DMS53 (cell line): ENCODE measurements around the gene KIAA1671.

Experiments used
- DNase-seq: peaks from one replicate; lab custom pipeline; 2025; lab: John Stamatoyannopoulos, UW

Gene KIAA1671

DNA sequence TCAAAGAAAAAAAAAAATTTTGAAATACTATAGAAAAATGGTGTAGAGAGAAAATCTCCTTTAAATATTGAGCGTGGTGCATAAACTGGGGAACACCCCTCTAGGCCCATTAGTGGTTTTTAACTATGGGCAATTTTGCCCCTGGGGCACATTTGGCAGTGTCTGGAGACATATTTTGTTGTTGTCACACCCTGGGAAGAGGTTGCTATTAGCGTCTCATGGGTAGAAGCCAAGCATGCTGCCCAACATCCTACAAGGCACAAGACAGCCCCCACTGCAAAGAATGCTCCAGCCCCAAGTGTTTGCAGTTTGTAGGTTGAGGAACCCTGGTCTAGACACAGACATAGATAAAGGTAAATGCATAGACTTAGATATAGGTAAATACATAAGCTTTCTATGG is 92.6 kb downstream of the KIAA1671 start:
- no peak for DNase-seq

DNA sequence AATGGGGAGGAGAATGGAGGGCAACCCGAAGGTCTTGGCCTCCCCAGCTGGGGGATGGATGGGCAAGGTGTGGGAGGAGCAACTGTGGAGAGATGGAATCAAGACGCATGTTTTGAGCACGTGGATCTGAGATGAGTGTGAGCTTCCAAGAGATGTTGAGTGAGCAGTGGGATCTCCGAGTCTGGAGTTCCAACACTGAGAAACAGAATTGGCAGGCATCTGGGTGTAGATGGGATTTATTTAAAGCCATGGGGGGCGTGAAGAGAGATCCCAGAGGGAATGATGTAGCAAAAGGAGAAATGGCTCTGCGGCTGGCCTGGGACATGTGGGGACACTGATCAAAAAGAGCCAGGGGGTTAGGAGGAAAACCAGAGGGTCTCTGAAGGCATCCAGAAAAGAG is 95.6 kb downstream of the KIAA1671 start:
- no peak for DNase-seq

DNA sequence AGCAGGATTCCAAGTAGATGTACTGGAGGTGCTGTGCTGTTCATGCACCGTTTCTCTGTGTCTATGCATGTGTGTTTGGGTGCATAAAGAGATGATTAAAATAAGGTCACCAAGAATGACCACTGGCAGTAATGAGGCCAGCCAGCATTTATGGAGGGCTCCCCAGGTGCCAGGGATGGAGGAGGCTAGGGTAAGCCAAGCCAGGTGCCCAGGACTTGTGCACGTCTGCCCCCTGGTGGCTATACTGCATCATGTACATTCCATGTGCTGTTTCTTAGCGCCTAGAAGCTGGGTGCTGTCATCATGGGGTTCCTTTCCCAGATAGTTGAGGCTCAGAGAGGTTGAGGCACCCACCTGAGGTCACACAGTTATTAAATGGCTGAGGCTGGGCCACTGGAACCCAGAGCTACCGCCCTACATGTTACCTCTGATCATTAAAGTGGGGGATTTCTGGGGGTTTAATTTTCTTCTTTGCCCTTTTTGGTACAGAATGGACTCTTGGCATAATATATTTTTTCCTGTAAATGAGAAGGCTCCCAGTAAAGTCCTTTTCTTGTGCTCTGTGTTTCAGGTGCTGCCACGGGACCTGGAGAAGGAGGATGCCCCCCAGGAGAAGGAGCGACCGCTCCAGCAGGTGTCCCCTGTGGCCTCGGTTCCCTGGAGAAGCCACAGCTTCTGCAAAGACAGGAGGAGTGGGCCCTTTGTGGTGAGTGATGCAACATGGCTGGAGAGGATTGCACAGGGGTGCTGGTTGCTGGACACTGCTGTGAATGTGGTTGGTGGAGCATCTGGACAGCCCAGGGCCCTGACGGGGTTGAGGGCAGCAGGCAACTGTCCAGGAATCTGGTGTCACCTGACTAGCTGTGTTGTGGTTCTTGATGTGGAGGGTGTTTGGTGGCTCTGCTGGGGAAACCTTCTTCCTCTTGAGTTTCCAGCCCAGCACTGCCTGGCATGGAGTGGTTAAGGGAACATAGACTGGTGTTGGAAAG is 96.4 kb downstream of the KIAA1671 start:
- DNase-seq = peak; percentile 59

DNA sequence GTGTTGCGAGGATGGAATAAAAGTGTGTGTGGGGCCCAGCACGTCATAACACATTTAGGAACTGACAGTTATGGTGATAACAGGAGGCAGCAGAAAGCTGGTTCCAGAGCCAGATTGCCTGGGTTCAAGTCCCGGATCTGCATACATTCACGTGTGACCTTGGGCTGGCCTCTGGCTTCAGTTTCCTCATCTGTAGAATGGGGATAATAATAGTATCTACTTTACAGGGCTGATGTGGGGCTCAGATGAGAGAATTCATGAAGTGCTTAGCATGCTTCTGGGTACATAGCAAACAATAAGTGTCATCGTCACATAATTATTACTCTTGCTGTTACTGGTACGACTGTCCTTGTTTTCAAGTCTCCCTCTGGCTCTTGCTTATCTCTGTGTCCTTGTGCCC is 97.3 kb downstream of the KIAA1671 start:
- no peak for DNase-seq

GRCh38 chr22:25050566-25050965 is 98.0 kb downstream of the KIAA1671 start:
- no peak for DNase-seq

DNA sequence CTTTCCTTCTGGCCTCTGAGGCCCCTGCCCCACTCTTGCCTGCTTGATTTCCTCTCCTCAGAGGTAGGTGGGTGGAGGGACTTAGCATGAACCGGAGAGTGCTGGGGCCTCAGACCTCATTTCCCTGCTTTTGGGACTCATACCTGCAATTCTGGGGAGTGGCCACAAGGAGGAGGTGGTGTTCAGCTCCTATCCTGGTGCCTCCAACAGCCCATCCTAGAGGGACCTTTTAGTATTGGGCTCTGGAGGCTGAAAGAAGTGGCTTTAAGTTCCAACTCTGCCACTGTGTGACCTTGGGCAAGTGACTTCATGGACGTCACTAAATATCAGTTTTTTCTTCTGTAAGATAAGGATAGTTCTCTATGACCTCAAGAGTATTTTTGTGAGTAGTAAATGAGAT is 98.6 kb downstream of the KIAA1671 start:
- DNase-seq = no peak

DNA sequence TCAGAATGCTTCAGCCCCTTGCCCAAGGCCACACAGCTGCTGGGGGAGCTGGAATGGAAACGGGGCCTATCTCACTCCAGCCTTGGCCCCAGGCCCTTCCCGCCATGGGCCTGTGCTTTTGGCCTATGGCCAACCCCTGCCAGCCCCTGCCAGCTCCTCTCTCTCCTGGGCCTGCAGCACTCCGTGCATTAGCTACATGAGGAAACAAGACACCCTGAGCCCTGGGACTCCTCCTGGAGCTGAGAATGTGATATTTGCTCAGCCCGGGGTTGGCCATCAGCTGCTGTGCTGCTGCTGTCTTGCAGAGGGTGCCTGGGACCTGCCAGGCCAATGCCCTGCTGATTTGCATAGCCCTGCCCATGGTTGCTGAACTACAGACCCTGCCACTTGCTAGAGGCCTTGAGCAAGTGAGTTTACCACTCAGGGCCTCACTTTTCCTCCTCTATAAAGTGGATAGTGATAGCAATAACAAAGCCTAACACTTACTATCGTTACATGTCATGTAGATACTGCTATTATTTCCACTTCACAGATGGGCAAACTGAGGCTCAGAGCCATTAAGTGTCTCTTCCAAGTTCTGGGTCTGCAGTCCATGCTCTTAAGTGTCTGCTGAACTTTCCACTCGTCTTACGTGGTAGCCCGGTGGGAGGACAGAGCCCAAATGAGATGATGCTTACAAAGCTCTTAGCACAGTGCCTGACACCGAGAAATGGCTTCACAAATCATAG is 99.6 kb downstream of the KIAA1671 start:
- DNase-seq = no peak

DNA sequence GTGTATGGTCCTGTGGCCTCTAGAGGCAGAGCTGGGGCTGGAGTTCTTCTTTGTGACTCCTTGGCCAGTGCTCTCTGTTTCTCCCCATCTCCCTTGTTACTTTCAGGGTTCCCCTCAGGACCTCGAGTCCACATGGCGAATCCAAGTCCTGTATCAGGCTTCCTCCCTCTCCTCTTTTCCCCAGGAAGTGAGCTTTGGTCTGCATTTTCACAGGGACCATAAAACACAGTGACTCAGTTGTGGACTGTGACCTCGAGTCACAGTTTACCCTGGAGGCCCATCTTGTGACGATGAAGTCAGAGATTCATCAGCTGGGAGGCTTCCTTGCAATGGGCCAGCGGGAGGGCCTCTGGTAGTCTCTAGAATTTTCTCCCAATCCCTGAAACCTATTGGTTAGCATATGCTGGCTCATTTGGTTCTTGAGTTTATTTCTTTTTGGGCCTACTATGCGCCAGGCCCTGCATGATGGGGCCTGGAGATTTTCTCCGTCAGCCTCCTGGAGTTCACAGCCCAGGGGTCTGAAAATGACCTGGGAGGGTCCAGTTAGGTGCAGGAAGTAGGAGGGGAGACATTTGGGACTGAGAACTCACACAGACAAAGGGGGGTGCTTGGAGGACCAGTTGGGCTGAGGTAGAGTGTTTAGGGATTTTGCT is 100.8 kb downstream of the KIAA1671 start:
- no peak for DNase-seq

GRCh38 chr22:25054943-25055511 is 102.5 kb downstream of the KIAA1671 start:
- peak; percentile 23 for DNase-seq

DNA sequence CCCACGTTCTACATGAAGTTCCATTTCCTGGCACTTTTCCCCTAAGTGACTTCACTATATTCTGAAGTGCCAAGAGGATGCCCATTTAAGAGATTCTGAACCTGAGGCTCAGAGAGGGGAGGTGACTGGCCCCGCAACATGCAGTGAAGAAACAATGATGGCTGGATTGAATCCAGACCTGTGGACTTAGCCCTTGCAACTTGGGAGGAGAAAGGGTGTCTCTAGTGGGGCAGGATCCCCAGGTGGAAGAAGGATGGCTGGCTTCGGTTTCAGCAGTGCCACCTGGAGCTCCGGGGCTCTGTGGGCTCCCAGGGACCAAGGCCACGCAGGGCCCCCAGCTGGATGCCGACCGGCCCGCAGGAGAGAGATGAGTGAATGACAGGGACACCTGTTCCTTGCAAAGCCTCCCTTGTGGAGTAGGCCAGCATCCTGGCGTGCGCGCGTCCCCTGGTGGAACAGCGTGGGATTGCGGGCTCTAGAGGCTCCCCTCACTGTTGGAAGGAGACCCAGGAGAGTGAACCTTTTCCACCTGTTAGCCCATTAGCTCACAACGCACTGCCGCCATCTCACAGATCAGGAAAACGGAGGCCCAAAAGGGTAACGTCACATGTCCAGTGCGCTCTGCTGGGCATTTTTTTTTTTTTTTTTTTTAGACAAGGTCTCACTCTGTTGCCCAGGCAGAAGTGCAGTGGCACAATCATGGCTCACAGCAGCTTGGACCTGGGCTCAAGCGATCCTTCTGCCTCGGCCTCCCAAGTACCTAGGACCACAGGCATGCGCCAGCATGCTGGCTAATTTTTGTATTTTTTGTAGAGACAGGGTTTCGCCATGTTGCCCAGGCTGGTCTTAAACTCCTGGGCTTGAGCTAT is 104.7 kb downstream of the KIAA1671 start:
- peak; percentile 68 for DNase-seq

DNA sequence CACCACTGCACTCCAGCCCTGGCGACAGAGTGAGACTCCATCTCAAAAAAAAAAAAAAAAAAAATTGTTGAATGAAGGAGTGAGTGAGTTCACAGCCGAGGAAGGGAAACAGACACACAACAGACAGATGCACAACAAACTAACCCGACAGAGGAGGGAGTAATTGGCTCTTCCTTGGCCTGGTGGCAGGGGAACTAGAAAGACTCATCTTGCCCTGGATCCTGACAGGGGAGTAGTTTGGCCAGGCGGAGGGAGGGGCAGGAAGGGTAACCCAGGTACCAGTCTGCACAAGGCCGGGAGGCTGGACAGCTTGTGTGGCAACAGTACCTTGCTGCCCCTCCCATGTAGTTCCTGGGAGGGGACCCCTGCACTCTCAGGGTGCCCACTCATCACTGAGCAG is 106.9 kb downstream of the KIAA1671 start:
- no peak for DNase-seq

DNA sequence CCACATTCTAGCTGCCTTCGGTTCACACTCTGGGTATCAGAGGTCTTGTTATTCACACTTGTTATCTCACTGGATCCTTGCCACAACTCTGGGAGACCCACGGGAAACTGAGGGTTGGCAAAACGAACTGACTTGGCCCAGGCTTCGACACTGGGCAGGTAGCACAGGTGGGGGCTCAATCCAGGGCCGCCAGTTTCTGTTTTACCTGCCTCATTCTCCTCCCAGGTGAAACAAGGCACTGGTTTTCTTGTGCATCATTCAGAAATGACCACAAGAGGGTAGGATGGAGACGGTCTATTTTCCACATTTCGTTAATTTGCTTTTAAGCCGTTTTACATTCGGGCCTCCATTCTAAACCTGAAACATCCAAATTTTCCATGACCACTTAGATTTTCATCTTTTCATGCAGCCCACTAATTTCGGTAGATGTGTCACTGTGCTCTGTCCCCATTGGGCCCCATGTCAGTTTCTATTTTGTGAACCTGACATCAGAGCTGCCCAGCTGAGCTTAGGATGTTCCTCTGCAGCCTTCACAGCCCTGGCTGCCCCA is 108.1 kb downstream of the KIAA1671 start:
- no peak for DNase-seq

GRCh38 chr22:25061134-25061533 is 108.6 kb downstream of the KIAA1671 start:
- no peak for DNase-seq

DNA sequence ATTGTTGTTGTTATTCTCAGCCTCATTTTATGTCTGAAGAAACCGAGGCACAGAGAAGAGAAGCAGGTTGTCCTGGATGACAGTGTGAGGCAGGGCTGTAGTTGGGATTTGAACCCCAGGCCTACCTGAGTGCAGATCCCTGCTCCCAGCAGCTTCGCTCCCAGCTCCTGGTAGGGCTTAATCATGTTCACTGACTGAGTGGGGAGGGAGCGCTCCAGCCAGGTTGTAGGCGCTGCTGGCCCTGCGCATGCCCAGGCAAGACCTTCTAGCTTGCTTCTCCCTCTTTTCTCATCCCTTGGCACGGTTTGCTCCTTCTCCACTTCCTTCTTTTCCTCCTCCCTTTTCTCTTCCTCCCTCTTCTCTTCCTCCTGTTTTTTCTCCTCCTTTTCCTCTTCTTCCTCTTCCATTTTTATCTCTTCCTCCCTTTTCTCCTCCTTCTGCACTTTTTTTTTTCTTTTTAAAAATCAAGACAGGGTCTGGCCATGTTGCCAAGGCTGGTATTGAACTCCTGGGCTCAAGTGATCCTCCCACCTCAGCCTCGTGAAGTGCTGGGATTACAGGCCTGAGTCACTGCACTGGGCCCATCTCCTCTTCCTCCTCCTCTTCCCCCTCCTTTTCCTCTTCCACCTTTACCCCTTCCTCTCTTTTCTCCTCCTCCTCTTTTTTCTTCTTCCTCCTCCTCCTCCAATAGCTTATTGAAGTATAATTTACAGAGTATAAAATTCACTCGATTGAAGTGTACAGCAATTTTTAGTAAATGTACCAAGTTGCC is 109.3 kb downstream of the KIAA1671 start:
- no peak for DNase-seq

- DNase-seq = no peak
These were observed 110.0 kb downstream of the KIAA1671 start for GRCh38 chr22:25062386-25063085.

GRCh38 chr22:25064894-25065560 is 112.5 kb downstream of the KIAA1671 start:
- DNase-seq = no peak

DNA sequence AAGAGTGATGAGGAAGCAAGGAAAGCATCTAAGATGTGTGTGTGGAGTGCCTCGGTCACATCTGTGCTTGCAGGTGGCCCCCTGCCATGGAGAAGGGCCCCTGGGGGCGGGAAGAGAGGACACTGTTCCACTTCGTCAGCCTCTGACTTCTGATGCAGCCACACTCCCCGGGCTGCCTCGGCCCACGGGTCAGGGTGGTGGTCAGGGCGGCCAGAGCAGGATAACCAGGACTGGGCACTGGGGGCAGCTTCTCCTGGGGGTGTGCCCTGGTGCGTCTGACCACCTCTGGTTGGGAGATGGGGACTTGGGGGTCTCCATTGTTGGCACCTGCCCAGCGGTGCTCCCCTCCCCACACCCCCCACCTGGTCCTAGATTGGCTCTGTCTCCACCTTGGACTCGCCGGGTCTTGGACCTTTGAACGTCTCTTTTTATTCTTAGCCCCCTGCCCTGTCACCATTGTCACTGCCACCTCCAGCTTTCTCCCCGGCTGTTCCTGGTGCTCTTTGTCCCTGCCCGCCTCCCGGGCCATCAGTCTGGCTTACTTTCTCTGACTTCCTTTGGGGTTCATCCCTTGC is 114.4 kb downstream of the KIAA1671 start:
- DNase-seq = no peak

GRCh38 chr22:25067851-25068421 is 115.4 kb downstream of the KIAA1671 start:
- no peak for DNase-seq
